Thymus (tissue), 11 donors: ENCODE measurements around the gene PCSK7. TPM values are rescaled to one million over a fixed set of nuclear protein-coding genes. Genes with fewer than 3 reads are reported as not detected.

Experiments used
- DNase-seq, 9 donors: peaks; one replicate each; pipeline ENCODE4 v3.0.0-alpha.2; 2013; ENCODE audit warnings: low spot score in 9 of 9, low read depth in 6 of 9, missing footprints in 1 of 9
- H3K27ac ChIP-seq, 2 donors: one replicate each; pipeline ENCODE4 v1.5.1; 2013; ENCODE audit warnings: control low read depth in 1 of 2, low read depth in 1 of 2, low read length in 1 of 2, mild to moderate bottlenecking in 1 of 2, moderate library complexity in 1 of 2
- H3K27me3 ChIP-seq, 2 donors: one replicate each; pipeline ENCODE4 v1.5.1; 2013; ENCODE audit warnings: low read length in 1 of 2; ENCODE audit not compliant: control insufficient read depth in 2 of 2, insufficient read depth in 1 of 2
- H3K36me3 ChIP-seq, 2 donors: one replicate each; pipeline ENCODE4 v1.5.1; 2013; ENCODE audit warnings: low read length in 1 of 2, mild to moderate bottlenecking in 1 of 2, moderate library complexity in 1 of 2; ENCODE audit not compliant: control insufficient read depth in 2 of 2, insufficient read depth in 2 of 2
- H3K4me1 ChIP-seq, 2 donors: one replicate each; pipeline ENCODE4 v1.5.1; 2013; ENCODE audit warnings: low read length in 2 of 2; ENCODE audit not compliant: control insufficient read depth in 2 of 2, insufficient read depth in 2 of 2
- H3K4me3 ChIP-seq, 2 donors: one replicate each; pipeline ENCODE4 v1.5.1; 2013; ENCODE audit warnings: low read length in 2 of 2, control low read depth in 1 of 2, mild to moderate bottlenecking in 1 of 2
- H3K9me3 ChIP-seq, 2 donors: one replicate each; pipeline ENCODE4 v1.5.1; 2013; ENCODE audit warnings: low read length in 1 of 2, mild to moderate bottlenecking in 1 of 2; ENCODE audit not compliant: control insufficient read depth in 2 of 2, insufficient read depth in 1 of 2
- WGBS: extraction: QIAGEN DNeasy Blood & Tissue Kit; methylation state at CpG from one replicate; pipeline ENCODE4 v1.1.7; 2013; 5-methylcytosine and 5-hydroxymethylcytosine counted together
- polyA plus RNA-seq: library from polyadenylated mRNA; stranded (reverse); fragments of 200-250 nt; gene quantifications from one replicate; pipeline ENCODE4 v1.2.3, GENCODE V29; 2013
- total RNA-seq: library from RNA; stranded (reverse); fragments of 120-200 nt; gene quantifications from one replicate; pipeline ENCODE4 v1.2.4, GENCODE V29; 2013
- donor health status: healthy.

PCSK7 gene
- total and polyA plus RNA-seq, 2 donors = 25.4 to 57.8 TPM

DNA sequence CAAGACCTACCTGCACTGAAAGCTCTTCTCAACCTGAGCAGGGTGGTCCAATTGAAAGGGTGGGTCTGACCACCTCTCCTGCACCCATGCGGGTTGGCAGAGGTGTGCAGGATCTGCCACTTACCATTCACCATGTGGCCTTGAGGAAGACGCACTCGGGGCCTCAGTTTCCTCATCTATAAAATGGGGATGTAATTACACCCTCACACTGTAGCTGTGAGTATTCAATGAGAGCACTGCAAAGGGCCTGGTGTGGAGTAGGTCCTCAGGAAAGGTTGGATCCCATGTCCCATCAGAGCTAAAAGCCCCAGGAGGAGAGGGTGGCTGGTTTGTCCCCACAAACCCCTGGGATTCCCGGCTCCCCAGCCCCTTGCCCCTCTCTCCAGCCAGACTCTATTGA lies 33.3 kb downstream of the PCSK7 start:
- Histone ChIP-seq H3K36me3 (peaks cover 5 to 14% of the 10 kb centered on the region in 2 donors), H3K9me3 (no peaks in the 10 kb centered on the region), H3K27me3 (peaks cover 0 to 17% of the 10 kb centered on the region in 2 donors), H3K4me3 (no peak overlapping the region), H3K27ac (no peak overlapping the region), H3K4me1 (no peaks in the 10 kb centered on the region)
- DNase-seq = no peak
- WGBS = 87% methylated on average over 4 of the region's 4 CpGs

- no peak overlapping the region for H3K27ac ChIP-seq
- H3K9me3 ChIP-seq = no peaks in the 10 kb centered on the region
- no peak overlapping the region for H3K4me3 ChIP-seq
- H3K27me3 ChIP-seq = peaks cover 0 to 17% of the 10 kb centered on the region in 2 donors
- WGBS = 93% methylated on average over 17 of the region's 17 CpGs
- no peaks in the 10 kb centered on the region for H3K4me1 ChIP-seq
- no peak for DNase-seq
- H3K36me3 ChIP-seq = peaks cover 5 to 9% of the 10 kb centered on the region in 2 donors
Observed at GRCh38 chr11:117197516-117198456, 34.1 kb downstream of the PCSK7 start.

- H3K4me3 ChIP-seq = no peak overlapping the region
- H3K36me3 ChIP-seq = peaks cover 3 to 16% of the 10 kb centered on the region in 2 donors
- WGBS = 98% methylated on average over 7 of the region's 7 CpGs
- no peak overlapping the region for H3K27ac ChIP-seq
- DNase-seq = no peak
- H3K9me3 ChIP-seq = no peaks in the 10 kb centered on the region
- peaks cover 0 to 17% of the 10 kb centered on the region in 2 donors for H3K27me3 ChIP-seq
- H3K4me1 ChIP-seq = no peaks in the 10 kb centered on the region
Observed at GRCh38 chr11:117197006-117197405, 34.9 kb downstream of the PCSK7 start.

- H3K4me1 ChIP-seq = no peaks in the 10 kb centered on the region
Observed at GRCh38 chr11:117195761-117196160, 36.1 kb downstream of the PCSK7 start.

DNA sequence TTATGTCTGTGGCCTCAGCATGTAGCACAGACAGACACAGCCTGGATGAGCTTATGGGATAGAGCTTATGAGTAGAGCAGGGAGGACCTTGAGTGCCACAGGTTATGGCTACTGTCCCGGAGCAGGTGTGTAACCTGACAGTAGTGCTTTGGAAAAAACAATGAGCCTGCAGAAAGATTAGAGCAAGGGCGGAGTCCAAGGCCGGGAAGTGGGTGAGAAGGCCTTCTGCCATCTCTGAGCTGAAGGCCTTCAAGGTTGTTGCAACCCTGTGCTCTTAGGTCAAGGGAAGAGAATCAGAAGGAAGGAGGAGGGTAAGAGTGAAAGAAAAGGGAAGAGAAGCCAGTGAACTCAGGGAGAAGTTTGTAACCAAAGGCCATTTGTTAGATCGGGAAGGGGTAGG lies 36.6 kb downstream of the PCSK7 start:
- no peak overlapping the region for H3K4me3 ChIP-seq
- no peaks in the 10 kb centered on the region for H3K4me1 ChIP-seq
- 97% methylated on average over 4 of the region's 4 CpGs for WGBS
- peaks cover 0 to 17% of the 10 kb centered on the region in 2 donors for H3K27me3 ChIP-seq
- H3K9me3 ChIP-seq = no peaks in the 10 kb centered on the region
- H3K36me3 ChIP-seq = peaks cover 6 to 23% of the 10 kb centered on the region in 2 donors
- no peak overlapping the region for H3K27ac ChIP-seq
- DNase-seq = no peak

More at GRCh38 chr11:117195761-117196160, 36.1 kb downstream of the PCSK7 start:
- H3K27me3 ChIP-seq = peaks cover 0 to 17% of the 10 kb centered on the region in 2 donors
- H3K27ac ChIP-seq = no peak overlapping the region
- DNase-seq = no peak
- no peaks in the 10 kb centered on the region for H3K9me3 ChIP-seq
- H3K36me3 ChIP-seq = peaks cover 6 to 23% of the 10 kb centered on the region in 2 donors
- 71% methylated on average over 19 of the region's 19 CpGs for WGBS
- no peak overlapping the region for H3K4me3 ChIP-seq

DNA sequence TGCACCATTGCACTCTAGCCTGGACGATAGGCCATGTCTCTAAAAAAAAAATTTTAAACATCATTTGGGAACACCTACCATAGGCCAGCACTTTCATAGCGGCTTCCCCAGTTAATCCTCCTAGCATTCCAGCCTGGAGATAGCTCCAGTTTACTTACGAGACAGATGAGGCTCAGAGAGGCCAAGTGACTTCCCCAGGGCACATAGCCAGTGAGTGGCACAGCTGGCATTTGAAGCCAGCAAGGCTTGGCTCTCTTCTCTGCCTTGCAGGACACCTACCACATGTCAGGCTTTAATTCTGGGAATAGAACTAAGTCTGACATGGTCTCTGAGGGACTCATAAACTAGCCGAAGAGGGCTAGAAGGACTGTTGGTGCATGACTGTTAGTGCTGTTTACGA lies 37.6 kb downstream of the PCSK7 start:
- peaks cover 6 to 33% of the 10 kb centered on the region in 2 donors for H3K36me3 ChIP-seq
- no peak overlapping the region for H3K4me3 ChIP-seq
- no peak for DNase-seq
- H3K27ac ChIP-seq = no peak overlapping the region
- WGBS = 93% methylated on average over 5 of the region's 5 CpGs
- H3K27me3 ChIP-seq = peaks cover 0 to 10% of the 10 kb centered on the region in 2 donors
- no peaks in the 10 kb centered on the region for H3K4me1 ChIP-seq
- no peaks in the 10 kb centered on the region for H3K9me3 ChIP-seq

GRCh38 chr11:117193130-117194020 lies 38.5 kb downstream of the PCSK7 start:
- H3K36me3 ChIP-seq = peaks cover 6 to 42% of the 10 kb centered on the region in 2 donors
- no peak overlapping the region for H3K4me3 ChIP-seq
- WGBS = 98% methylated on average over 15 of the region's 15 CpGs
- H3K27ac ChIP-seq = no peak overlapping the region
- H3K9me3 ChIP-seq = no peaks in the 10 kb centered on the region
- no peak for DNase-seq
- peaks cover 0 to under 1% of the 10 kb centered on the region in 2 donors for H3K27me3 ChIP-seq
- H3K4me1 ChIP-seq = no peaks in the 10 kb centered on the region

- no peak for DNase-seq
- Histone ChIP-seq H3K27ac (no peak overlapping the region), H3K9me3 (no peaks in the 10 kb centered on the region), H3K27me3 (no peaks in the 10 kb centered on the region), H3K4me3 (no peak overlapping the region), H3K36me3 (peaks cover 6 to 49% of the 10 kb centered on the region in 2 donors), H3K4me1 (no peaks in the 10 kb centered on the region)
- 97% methylated on average over 17 of the region's 17 CpGs for WGBS
Observed at GRCh38 chr11:117192401-117192875, 39.4 kb downstream of the PCSK7 start.
